Upper lobe of left lung (tissue), 4 donors: ENCODE measurements around the gene PATJ.

ENCODE experiments used
- EP300 ChIP-seq, 4 donors: sonication (generic); formaldehyde crosslinking; IDR thresholded peaks; one replicate each; pipeline ENCODE4 v1.5.1; 2017; ENCODE audit warnings: antibody characterized with exemption in 4 of 4, control low read depth in 2 of 4
- POLR2A ChIP-seq, 4 donors: fragments of 450-650 bp; IDR thresholded peaks; one replicate each; pipeline ENCODE4 v1.5.1; 2016 to 2017; ENCODE audit warnings: antibody characterized with exemption in 4 of 4, mild to moderate bottlenecking in 2 of 4
- POLR2AphosphoS5 ChIP-seq, 2 donors: sonication (generic); formaldehyde crosslinking; IDR thresholded peaks; one replicate each; pipeline ENCODE4 v1.5.1; 2017; ENCODE audit warnings: antibody characterized with exemption in 2 of 2
- TF ChIP-seq, protein P1 (sequence below), 6 experiments: fragments of 450-650 bp in 4 of 6; fragments of 200-600 bp in 2 of 6; sonication (generic) in 2 of 6; IDR thresholded peaks; one replicate each; pipeline ENCODE4 v1.5.1; 2016 to 2019; ENCODE audit warnings: antibody characterized with exemption in 6 of 6

- TF ChIP-seq, protein P1, sequence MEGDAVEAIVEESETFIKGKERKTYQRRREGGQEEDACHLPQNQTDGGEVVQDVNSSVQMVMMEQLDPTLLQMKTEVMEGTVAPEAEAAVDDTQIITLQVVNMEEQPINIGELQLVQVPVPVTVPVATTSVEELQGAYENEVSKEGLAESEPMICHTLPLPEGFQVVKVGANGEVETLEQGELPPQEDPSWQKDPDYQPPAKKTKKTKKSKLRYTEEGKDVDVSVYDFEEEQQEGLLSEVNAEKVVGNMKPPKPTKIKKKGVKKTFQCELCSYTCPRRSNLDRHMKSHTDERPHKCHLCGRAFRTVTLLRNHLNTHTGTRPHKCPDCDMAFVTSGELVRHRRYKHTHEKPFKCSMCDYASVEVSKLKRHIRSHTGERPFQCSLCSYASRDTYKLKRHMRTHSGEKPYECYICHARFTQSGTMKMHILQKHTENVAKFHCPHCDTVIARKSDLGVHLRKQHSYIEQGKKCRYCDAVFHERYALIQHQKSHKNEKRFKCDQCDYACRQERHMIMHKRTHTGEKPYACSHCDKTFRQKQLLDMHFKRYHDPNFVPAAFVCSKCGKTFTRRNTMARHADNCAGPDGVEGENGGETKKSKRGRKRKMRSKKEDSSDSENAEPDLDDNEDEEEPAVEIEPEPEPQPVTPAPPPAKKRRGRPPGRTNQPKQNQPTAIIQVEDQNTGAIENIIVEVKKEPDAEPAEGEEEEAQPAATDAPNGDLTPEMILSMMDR (IDR thresholded peaks at IDR 0.05), result no peak
- TF ChIP-seq POLR2A (IDR thresholded peaks at IDR 0.05), result no peak
- TF ChIP-seq POLR2AphosphoS5 (IDR thresholded peaks at IDR 0.05), result no peak
- TF ChIP-seq EP300 (IDR thresholded peaks at IDR 0.05), result no peak
Observed at GRCh38 chr1:62013264-62013663, 271.0 kb downstream of the PATJ start.
